Chondrocyte (in vitro differentiated cells): Measurements from ENCODE around the gene MAP3K20. TPM values are rescaled to one million over a fixed set of nuclear protein-coding genes. Genes with fewer than 3 reads are reported as not detected.
"Not testable (repeated sequence)": the region's sequence is repeated elsewhere in the genome, so short reads cannot be mapped to it uniquely, and the experiment has no call there.

ENCODE experiments used
- DNase-seq: peaks from one replicate; pipeline ENCODE4 v3.0.0; 2021; ENCODE audit warnings: mixed read lengths, low spot score
- H3K27ac Mint-ChIP-seq: one replicate; pipeline ENCODE4 v1.8.0; 2021; ENCODE audit warnings: mild to moderate bottlenecking, moderate library complexity, mixed read lengths; ENCODE audit not compliant: unreplicated experiment
- H3K27me3 Mint-ChIP-seq: 2 replicates; pipeline ENCODE4 v1.8.0; 2021; ENCODE audit warnings: low read depth, mixed read lengths
- H3K36me3 Mint-ChIP-seq: 2 replicates; pipeline ENCODE4 v1.8.0; 2021; ENCODE audit warnings: low read depth, mixed read lengths
- H3K4me1 Mint-ChIP-seq: 2 replicates; pipeline ENCODE4 v1.8.0; 2021; ENCODE audit warnings: low read depth, mild to moderate bottlenecking, mixed read lengths
- H3K4me3 Mint-ChIP-seq: one replicate; pipeline ENCODE4 v1.8.0; 2021; ENCODE audit warnings: mild to moderate bottlenecking, moderate library complexity, mixed read lengths; ENCODE audit not compliant: unreplicated experiment
- H3K9me3 Mint-ChIP-seq: 2 replicates; pipeline ENCODE4 v1.8.0; 2021; ENCODE audit warnings: low read depth, mixed read lengths
- total RNA-seq: library from RNA; stranded (reverse); gene quantifications from 3 replicates; pipeline ENCODE4 v1.2.1, GENCODE V29; 2021
- TF ChIP-seq, protein P1 (sequence below): fragments of 200-600 bp; sonication (generic); IDR thresholded peaks from 2 replicates; pipeline ENCODE4 v1.5.0; 2021; ENCODE audit warnings: antibody characterized with exemption, mild to moderate bottlenecking, moderate library complexity

Gene MAP3K20
- total RNA-seq, 1 donor from 2014 or later = 68.5 TPM

DNA sequence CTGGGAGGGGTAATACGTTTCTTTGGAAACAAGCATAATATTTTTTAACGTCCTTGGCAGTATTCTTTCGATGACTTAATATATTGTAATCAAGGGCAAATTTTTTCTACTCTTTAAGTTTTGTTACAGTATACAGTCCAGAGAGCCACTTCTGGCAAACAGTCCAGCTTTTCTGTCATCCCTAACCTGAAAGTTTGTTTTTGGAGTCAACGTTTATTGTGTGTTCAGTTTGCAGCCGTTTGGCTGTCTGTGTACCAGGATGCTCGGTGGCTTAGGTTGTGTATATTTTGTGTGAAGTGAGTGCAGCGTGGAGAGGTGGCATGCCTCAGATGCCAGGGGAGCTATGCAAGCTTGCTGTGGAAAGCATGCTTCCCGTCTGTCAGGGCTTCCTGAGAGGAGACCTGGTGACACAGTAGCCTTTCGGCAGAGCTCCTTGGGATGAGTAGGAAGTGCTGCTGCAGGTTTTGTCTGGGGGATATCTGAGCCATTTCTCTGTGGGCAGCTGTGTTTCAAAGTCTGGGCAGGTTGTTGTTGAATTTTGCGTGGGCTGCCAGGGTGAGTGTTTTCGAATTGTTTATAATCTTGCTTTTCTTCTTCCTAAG, 14.7 kb downstream of the MAP3K20 start:
- peaks cover 49% of the 10 kb centered on the region for H3K4me1 Mint-ChIP-seq

GRCh38 chr2:173090973-173091660, 15.5 kb downstream of the MAP3K20 start:
- Mint-ChIP-seq H3K27me3 (no peaks in the 10 kb centered on the region), H3K4me3 (no peak overlapping the region), H3K4me1 (peaks cover 51% of the 10 kb centered on the region), H3K36me3 (peaks cover 6% of the 10 kb centered on the region), H3K27ac (peak overlapping the region; percentile 90), H3K9me3 (peaks cover 8% of the 10 kb centered on the region)
- no peak for DNase-seq
- TF ChIP-seq, protein P1, sequence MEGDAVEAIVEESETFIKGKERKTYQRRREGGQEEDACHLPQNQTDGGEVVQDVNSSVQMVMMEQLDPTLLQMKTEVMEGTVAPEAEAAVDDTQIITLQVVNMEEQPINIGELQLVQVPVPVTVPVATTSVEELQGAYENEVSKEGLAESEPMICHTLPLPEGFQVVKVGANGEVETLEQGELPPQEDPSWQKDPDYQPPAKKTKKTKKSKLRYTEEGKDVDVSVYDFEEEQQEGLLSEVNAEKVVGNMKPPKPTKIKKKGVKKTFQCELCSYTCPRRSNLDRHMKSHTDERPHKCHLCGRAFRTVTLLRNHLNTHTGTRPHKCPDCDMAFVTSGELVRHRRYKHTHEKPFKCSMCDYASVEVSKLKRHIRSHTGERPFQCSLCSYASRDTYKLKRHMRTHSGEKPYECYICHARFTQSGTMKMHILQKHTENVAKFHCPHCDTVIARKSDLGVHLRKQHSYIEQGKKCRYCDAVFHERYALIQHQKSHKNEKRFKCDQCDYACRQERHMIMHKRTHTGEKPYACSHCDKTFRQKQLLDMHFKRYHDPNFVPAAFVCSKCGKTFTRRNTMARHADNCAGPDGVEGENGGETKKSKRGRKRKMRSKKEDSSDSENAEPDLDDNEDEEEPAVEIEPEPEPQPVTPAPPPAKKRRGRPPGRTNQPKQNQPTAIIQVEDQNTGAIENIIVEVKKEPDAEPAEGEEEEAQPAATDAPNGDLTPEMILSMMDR = peak; percentile 53

More for the DNA sequence above, 14.7 kb downstream of the MAP3K20 start:
- H3K9me3 Mint-ChIP-seq = peaks cover 8% of the 10 kb centered on the region
- H3K27me3 Mint-ChIP-seq = no peaks in the 10 kb centered on the region
- peak overlapping the region; percentile 90 for H3K27ac Mint-ChIP-seq
- H3K4me3 Mint-ChIP-seq = peak overlapping the region; percentile 10
- no peak for DNase-seq
- TF ChIP-seq, protein P1 = no peak
- H3K36me3 Mint-ChIP-seq = peaks cover 6% of the 10 kb centered on the region

- no peak for DNase-seq
- no peak overlapping the region for H3K4me3 Mint-ChIP-seq
- H3K36me3 Mint-ChIP-seq = peaks cover 9% of the 10 kb centered on the region
- TF ChIP-seq, protein P1 = no peak
- H3K27me3 Mint-ChIP-seq = no peaks in the 10 kb centered on the region
- peaks cover 43% of the 10 kb centered on the region for H3K4me1 Mint-ChIP-seq
- H3K9me3 Mint-ChIP-seq = peaks cover 8% of the 10 kb centered on the region
- H3K27ac Mint-ChIP-seq = no peak overlapping the region
Measured at GRCh38 chr2:173091910-173092309, 16.3 kb downstream of the MAP3K20 start.

DNA sequence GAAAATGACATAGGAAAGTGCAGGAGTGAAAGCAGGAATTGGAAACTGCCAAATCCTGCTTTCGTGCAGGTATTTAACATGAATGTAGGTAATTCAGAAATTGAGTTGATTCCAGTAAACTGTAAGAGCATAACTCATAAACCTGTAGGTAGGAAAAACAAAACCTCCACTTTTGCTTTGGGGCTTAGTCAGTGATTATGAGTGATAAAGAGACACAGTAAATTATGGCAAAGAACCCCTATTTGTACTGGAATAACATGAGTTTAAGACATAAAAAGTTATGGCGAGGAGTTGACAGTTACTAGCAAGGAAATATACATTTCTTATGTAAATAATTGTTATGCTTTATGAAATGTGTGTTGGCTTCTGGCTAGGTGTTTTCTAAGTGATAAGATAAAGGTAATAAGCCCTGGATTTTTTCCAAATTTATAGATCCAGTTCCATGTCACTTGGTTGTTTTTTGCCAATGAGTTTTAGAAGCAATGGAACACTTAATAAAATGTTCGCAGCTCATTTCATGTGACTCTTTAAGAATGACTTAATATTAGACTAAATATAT, 17.3 kb downstream of the MAP3K20 start:
- no peak for DNase-seq
- Mint-ChIP-seq H3K9me3 (peaks cover 4% of the 10 kb centered on the region), H3K27me3 (no peaks in the 10 kb centered on the region), H3K27ac (no peak overlapping the region), H3K4me1 (peaks cover 33% of the 10 kb centered on the region), H3K4me3 (no peak overlapping the region), H3K36me3 (peaks cover 9% of the 10 kb centered on the region)
- TF ChIP-seq, protein P1 = no peak

GRCh38 chr2:173093617-173094016, 18.0 kb downstream of the MAP3K20 start:
- H3K27me3 Mint-ChIP-seq, H3K36me3 Mint-ChIP-seq, DNase-seq, H3K4me3 Mint-ChIP-seq, H3K9me3 Mint-ChIP-seq, H3K27ac Mint-ChIP-seq: not testable (repeated sequence)
- H3K4me1 Mint-ChIP-seq = peaks cover 27% of the 10 kb centered on the region
